IMR-90 (cell line): ENCODE measurements around the gene CSH1. TPM values are rescaled to one million over a fixed set of nuclear protein-coding genes. Genes with fewer than 3 reads are reported as not detected.
A peak's percentile ranks its signal among the peaks of the same experiment; 100 is the strongest.
"Not testable (repeated sequence)": the region's sequence is repeated elsewhere in the genome, so short reads cannot be mapped to it uniquely, and the experiment has no call there.

ENCODE experiments used
- ATAC-seq: fragments of 200-7000 bp; cut with Tn5 transposase; 2 replicates; pipeline ENCODE4 v1.9.1; 2020; ENCODE audit warnings: low read depth, mild to moderate bottlenecking, moderate library complexity
- BruUV-seq: library from RNA; stranded (reverse); fragments of 400-500 nt; replicated peaks from 2 replicates; lab custom pipeline; 2021; lab: Mats Ljungman, UMichigan
- CTCF ChIA-PET: fragments of 300-600 bp; formaldehyde crosslinking; extraction: SDS; loops from one replicate; lab custom pipeline; 2021; ENCODE audit warnings: antibody characterized with exemption; lab: Yijun Ruan, JAX
- POLR2A ChIA-PET: fragments of 300-600 bp; sonication (Branson Sonifier 250); formaldehyde crosslinking; loops from one replicate; lab custom pipeline; 2022; ENCODE audit warnings: antibody characterized with exemption; ENCODE audit not compliant: unreplicated experiment; lab: Charles Lee
- DNase-seq: peaks from one replicate; pipeline ENCODE4 v3.0.0; 2013
- H2AFZ ChIP-seq: replicated peaks from 2 replicates; pipeline ENCODE3; 2013; ENCODE audit warnings: low read length, mild to moderate bottlenecking; ENCODE audit not compliant: poor library complexity
- H2AK5ac ChIP-seq: 2 replicates; pipeline ENCODE4 v1.6.1; 2013; ENCODE audit warnings: low read depth, low read length, inconsistent platforms
- H2AK9ac ChIP-seq: replicated peaks from 2 replicates; pipeline ENCODE3; 2013; ENCODE audit warnings: mild to moderate bottlenecking, low read depth, low read length, moderate library complexity; ENCODE audit not compliant: poor library complexity
- H2BK120ac ChIP-seq: 2 replicates; pipeline ENCODE4 v1.6.1; 2013; ENCODE audit warnings: low read depth, low read length, inconsistent platforms
- H2BK15ac ChIP-seq: 3 replicates; pipeline ENCODE4 v1.6.1; 2013; ENCODE audit warnings: low read depth, low read length, inconsistent platforms
- H2BK20ac ChIP-seq: 2 replicates; pipeline ENCODE4 v1.6.1; 2013; ENCODE audit warnings: low read depth, mild to moderate bottlenecking, inconsistent platforms, low read length, moderate library complexity
- H2BK5ac ChIP-seq: 2 replicates; pipeline ENCODE4 v1.6.1; 2013; ENCODE audit warnings: mild to moderate bottlenecking, low read depth, low read length, inconsistent platforms; ENCODE audit not compliant: poor library complexity, severe bottlenecking
- H3K14ac ChIP-seq: replicated peaks from 2 replicates; pipeline ENCODE4 v1.6.1; 2013; ENCODE audit warnings: low read depth, low read length, inconsistent platforms
- H3K18ac ChIP-seq: 2 replicates; pipeline ENCODE4 v1.6.1; 2013; ENCODE audit warnings: low read depth, low read length, control low read depth
- H3K23ac ChIP-seq: 2 replicates; pipeline ENCODE4 v1.6.1; 2013; ENCODE audit warnings: low read depth, low read length, inconsistent platforms
- H3K27ac ChIP-seq: 2 replicates; pipeline ENCODE4 v1.5.1; 2013; ENCODE audit warnings: mild to moderate bottlenecking, control low read depth, low read length; ENCODE audit not compliant: insufficient read depth
- H3K27me3 ChIP-seq: 2 replicates; pipeline ENCODE4 v1.6.1; 2013; ENCODE audit warnings: low read length; ENCODE audit not compliant: control insufficient read depth, insufficient read depth
- H3K36me3 ChIP-seq: 2 replicates; pipeline ENCODE4 v1.6.1; 2013; ENCODE audit warnings: low read length, mixed read lengths; ENCODE audit not compliant: control insufficient read depth, insufficient read depth
- H3K4ac ChIP-seq: 2 replicates; pipeline ENCODE4 v1.6.1; 2013; ENCODE audit warnings: low read depth, low read length, inconsistent platforms
- H3K4me1 ChIP-seq: 2 replicates; pipeline ENCODE4 v1.6.1; 2013; ENCODE audit warnings: low read length, mixed read lengths; ENCODE audit not compliant: control insufficient read depth, insufficient read depth
- H3K4me2 ChIP-seq: 2 replicates; pipeline ENCODE4 v1.6.1; 2013; ENCODE audit warnings: low read depth, mild to moderate bottlenecking, control low read depth, low read length, moderate library complexity
- H3K4me3 ChIP-seq: 2 replicates; pipeline ENCODE4 v1.5.1; 2013; ENCODE audit warnings: low read depth, mild to moderate bottlenecking, control low read depth, low read length, moderate library complexity; ENCODE audit not compliant: insufficient read depth
- H3K56ac ChIP-seq: 2 replicates; pipeline ENCODE4 v1.6.1; 2013; ENCODE audit warnings: low read length, inconsistent platforms; ENCODE audit not compliant: insufficient read depth; ENCODE audit errors: extremely low read depth
- H3K79me1 ChIP-seq, 2 experiments: 2 replicates each; pipeline ENCODE4 v1.6.1; 2013; ENCODE audit warnings: low read length in 2 of 2, inconsistent platforms in 1 of 2, low read depth in 1 of 2
- H3K9ac ChIP-seq: 2 replicates; pipeline ENCODE4 v1.6.1; 2013; ENCODE audit warnings: low read depth, low read length, control low read depth
- H3K9me1 ChIP-seq: 2 replicates; pipeline ENCODE4 v1.6.1; 2013; ENCODE audit warnings: low read length, inconsistent platforms; ENCODE audit not compliant: insufficient read depth
- H3K9me3 ChIP-seq: 2 replicates; pipeline ENCODE4 v1.6.1; 2013; ENCODE audit warnings: low read length; ENCODE audit not compliant: control insufficient read depth, insufficient read depth
- H4K20me1 ChIP-seq: 2 replicates; pipeline ENCODE4 v1.6.1; 2013; ENCODE audit warnings: low read length, inconsistent platforms; ENCODE audit not compliant: insufficient read depth
- H4K5ac ChIP-seq: 2 replicates; pipeline ENCODE4 v1.6.1; 2013; ENCODE audit warnings: mild to moderate bottlenecking, low read depth, low read length, control low read depth
- H4K8ac ChIP-seq, 2 experiments: 2 replicates each; pipeline ENCODE4 v1.6.1; 2013; ENCODE audit warnings: low read depth in 2 of 2, low read length in 2 of 2, control low read depth in 1 of 2, inconsistent platforms in 1 of 2
- H4K91ac ChIP-seq: 2 replicates; pipeline ENCODE4 v1.6.1; 2013; ENCODE audit warnings: low read depth, low read length, inconsistent platforms; ENCODE audit not compliant: insufficient read depth
- WGBS, 2 experiments: methylation state at CpG; one replicate each; pipeline versions ENCODE4 v1.1.5 to v1.1.7; 2013; ENCODE audit warnings: missing lambda C conversion rate in 2 of 2; ENCODE audit not compliant: insufficient read length in 1 of 2; ENCODE audit errors: extremely low coverage in 2 of 2; 5-methylcytosine and 5-hydroxymethylcytosine counted together
- dilution Hi-C: fragments of 300-500 bp; cut with HindIII; formaldehyde crosslinking; loops from one replicate; pipeline ENCODE4 v1.14.3; 2018; ENCODE audit warnings: low sequenced_read_pairs; ENCODE audit not compliant: unreplicated experiment
- in situ Hi-C: fragments of 300-500 bp; cut with MboI; formaldehyde crosslinking; loops from 3 replicates; pipeline ENCODE4 v1.14.3; 2019; ENCODE audit warnings: low sequenced_read_pairs, inconsistent platforms, mixed read lengths
- intact Hi-C: fragments of 100-400 bp; cut with micrococcal nuclease; formaldehyde crosslinking; loops from 2 replicates; pipeline ENCODE4 v1.10.0; 2022
- polyA plus RNA-seq, 3 experiments: library from polyadenylated mRNA; depleted of rRNA; stranded (reverse); fragments of >200 nt; gene quantifications; 2 replicates each; pipeline ENCODE4 v1.2.3, GENCODE V29; 2012; ENCODE audit warnings: low replicate concordance in 1 of 3
- total RNA-seq: library from RNA; depleted of rRNA; stranded (reverse); fragments of >200 nt; gene quantifications from 2 replicates; pipeline ENCODE4 v1.2.3, GENCODE V29; 2012

CSH1 gene
- total and polyA plus RNA-seq, 2 of the 4 experiments (the other 2 are of a cell fraction): not detected

DNA sequence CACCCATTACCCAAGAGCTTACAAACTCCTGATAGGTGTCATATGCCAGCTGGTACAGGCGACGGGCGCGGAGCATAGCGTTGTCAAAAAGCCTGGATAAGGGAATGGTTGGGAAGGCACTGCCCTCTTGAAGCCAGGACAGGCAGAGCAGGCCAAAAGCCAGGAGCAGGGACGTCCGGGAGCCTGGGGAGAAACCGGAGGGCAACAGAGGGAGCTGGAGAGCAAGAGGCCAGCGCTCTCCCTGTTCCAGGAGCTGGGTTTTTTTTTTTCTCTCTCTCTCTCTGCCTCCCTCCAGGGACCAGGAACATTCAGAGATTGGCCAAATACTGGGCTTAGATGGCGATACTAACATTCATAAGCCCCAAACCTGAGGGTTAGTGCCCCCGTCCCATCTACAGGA, 15.0 kb downstream of the CSH1 start:
- H3K4me1 ChIP-seq, H3K18ac ChIP-seq, H2AK5ac ChIP-seq, H3K79me1 ChIP-seq, H3K9me3 ChIP-seq, H3K14ac ChIP-seq, H4K5ac ChIP-seq, BruUV-seq, H2AFZ ChIP-seq, H3K23ac ChIP-seq, dilution Hi-C loops, H4K91ac ChIP-seq, H3K4me3 ChIP-seq, intact Hi-C loops, H3K4ac ChIP-seq, H2BK5ac ChIP-seq, H2AK9ac ChIP-seq, H3K36me3 ChIP-seq, in situ Hi-C loops, H2BK15ac ChIP-seq, H3K27ac ChIP-seq, H2BK120ac ChIP-seq, DNase-seq, H2BK20ac ChIP-seq, H3K4me2 ChIP-seq, H3K56ac ChIP-seq, H3K9ac ChIP-seq, POLR2A ChIA-PET, H3K9me1 ChIP-seq, H4K20me1 ChIP-seq, H4K8ac ChIP-seq: not testable (repeated sequence)
- CTCF ChIA-PET: interaction anchor here (0.6 to 1.2 kb wide), 2 partner anchors 15 to 257 kb away, joined by 3 to 4 read pairs; no protein-coding TSS in a partner anchor
- ATAC-seq: peak; percentile 11; the same call in 1 of the 2 replicates
- WGBS, 2 experiments: no CpG with 5 or more reads among the region's 11 CpGs
- H3K27me3 ChIP-seq: peaks cover 24% of the 10 kb centered on the region
